Loucy (cell line): Measurements from ENCODE around the gene PPP1R14C.

ENCODE experiments used
- H2AFZ ChIP-seq: fragments of 200-600 bp; sonication (generic); 2 replicates; pipeline ENCODE4 v1.6.0; 2016; ENCODE audit warnings: antibody characterized with exemption, mild to moderate bottlenecking, low read length, moderate library complexity
- H3F3A ChIP-seq: fragments of 200-600 bp; 2 replicates; pipeline ENCODE4 v1.6.0; 2016; ENCODE audit warnings: antibody characterized with exemption, low read depth, mild to moderate bottlenecking
- H3K27me3 ChIP-seq: fragments of 200-600 bp; sonication (generic); 2 replicates; pipeline ENCODE4 v1.6.1; 2014; ENCODE audit warnings: low read length, mild to moderate bottlenecking; ENCODE audit not compliant: insufficient read depth, poor library complexity, severe bottlenecking
- H3K36me3 ChIP-seq: fragments of 200-600 bp; sonication (generic); 2 replicates; pipeline ENCODE4 v1.6.1; 2016; ENCODE audit warnings: low read length; ENCODE audit not compliant: insufficient read depth
- H3K4me1 ChIP-seq: fragments of 200-600 bp; sonication (generic); 2 replicates; pipeline ENCODE4 v1.5.1; 2014; ENCODE audit warnings: low read length, mild to moderate bottlenecking; ENCODE audit not compliant: insufficient read depth, poor library complexity, severe bottlenecking
- H3K4me2 ChIP-seq: fragments of 200-600 bp; sonication (generic); 2 replicates; pipeline ENCODE4 v1.6.0; 2014; ENCODE audit warnings: antibody characterized with exemption, low read length, low read depth, mild to moderate bottlenecking; ENCODE audit not compliant: poor library complexity, severe bottlenecking
- H3K4me3 ChIP-seq: fragments of 200-600 bp; sonication (generic); 2 replicates; pipeline ENCODE4 v1.5.1; 2014; ENCODE audit warnings: low read length, mild to moderate bottlenecking, mixed read lengths; ENCODE audit not compliant: poor library complexity, severe bottlenecking
- H3K79me2 ChIP-seq: fragments of 200-600 bp; sonication (generic); 2 replicates; pipeline ENCODE4 v1.6.1; 2014; ENCODE audit warnings: low read length; ENCODE audit not compliant: insufficient read depth
- H3K9ac ChIP-seq: fragments of 200-600 bp; sonication (generic); 2 replicates; pipeline ENCODE4 v1.6.0; 2014; ENCODE audit warnings: mild to moderate bottlenecking, low read depth, low read length, moderate library complexity; ENCODE audit not compliant: poor library complexity, severe bottlenecking
- H3K9me2 ChIP-seq: fragments of 200-600 bp; sonication (generic); replicated peaks from 2 replicates; pipeline ENCODE4 v1.6.1; 2016; ENCODE audit warnings: low read depth, low read length, mixed read lengths
- H3K9me3 ChIP-seq: fragments of 200-600 bp; sonication (generic); 2 replicates; pipeline ENCODE4 v1.6.1; 2014; ENCODE audit warnings: mild to moderate bottlenecking, antibody characterized with exemption, low read length, low read depth; ENCODE audit not compliant: insufficient read depth
- H4K20me1 ChIP-seq: fragments of 200-600 bp; sonication (generic); 2 replicates; pipeline ENCODE4 v1.6.0; 2014; ENCODE audit warnings: antibody characterized with exemption, low read length, mild to moderate bottlenecking; ENCODE audit not compliant: insufficient read depth, poor library complexity, severe bottlenecking
- CTCF ChIP-seq: fragments of 200-600 bp; sonication (generic); conservative IDR thresholded peaks from 2 replicates; pipeline ENCODE4 v1.5.1; 2014; ENCODE audit warnings: mild to moderate bottlenecking, antibody characterized with exemption, low read length
- EZH2phosphoT487 ChIP-seq: fragments of 200-600 bp; IDR thresholded peaks from 2 replicates; pipeline ENCODE4 v1.6.1; 2018; ENCODE audit warnings: antibody characterized with exemption, mild to moderate bottlenecking, moderate library complexity, borderline replicate concordance

The PPP1R14C gene

DNA sequence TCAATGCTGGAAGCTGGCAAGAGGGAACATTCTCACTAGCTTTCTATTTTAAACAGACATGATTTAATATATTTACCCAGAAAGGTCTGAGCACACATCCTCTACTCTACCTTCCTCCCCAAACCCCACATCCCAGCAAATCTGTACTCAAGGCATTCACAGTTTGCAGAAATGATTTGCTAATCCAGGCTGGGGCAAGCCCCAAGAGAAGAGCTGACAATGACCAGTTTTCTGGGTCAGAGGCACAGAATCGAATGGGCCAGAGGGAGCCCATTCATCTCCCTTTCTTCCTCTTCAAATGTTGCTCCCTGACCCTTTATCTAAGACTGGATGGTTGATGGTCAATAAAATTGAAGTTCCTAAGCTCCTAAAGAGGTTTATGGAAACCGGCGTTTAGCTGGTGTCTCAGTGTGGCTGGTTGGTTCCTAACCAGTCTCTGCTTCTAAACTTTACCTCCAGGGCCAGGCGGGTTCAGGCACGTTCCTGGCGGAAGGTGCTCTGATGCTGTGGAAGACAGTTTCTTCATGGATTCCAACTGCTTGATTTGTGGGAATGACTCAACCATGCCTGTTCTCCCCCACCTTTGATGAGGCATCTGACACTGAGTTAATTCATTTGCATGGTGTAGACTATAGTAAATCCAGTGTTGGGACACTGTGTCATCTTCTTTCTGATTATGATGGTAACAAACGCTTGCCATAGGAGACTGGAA is 129.6 kb downstream of the PPP1R14C start:
- Histone ChIP-seq H3K9me2 (no peaks in the 10 kb centered on the region), H3K9ac (no peak overlapping the region), H3K27me3 (no peaks in the 10 kb centered on the region), H3F3A (no peaks in the 10 kb centered on the region), H2AFZ (no peak overlapping the region), H3K4me3 (no peak overlapping the region), H3K36me3 (no peaks in the 10 kb centered on the region), H3K79me2 (no peaks in the 10 kb centered on the region), H4K20me1 (no peaks in the 10 kb centered on the region), H3K9me3 (no peaks in the 10 kb centered on the region), H3K4me1 (peaks cover 7% of the 10 kb centered on the region), H3K4me2 (no peak overlapping the region)
- TF ChIP-seq CTCF (no peak), EZH2phosphoT487 (no peak)

GRCh38 chr6:150272976-150273315 is 130.1 kb downstream of the PPP1R14C start:
- Histone ChIP-seq H3K4me3 (no peak overlapping the region), H3K79me2 (no peaks in the 10 kb centered on the region), H3K9me3 (no peaks in the 10 kb centered on the region), H3K9me2 (no peaks in the 10 kb centered on the region), H3K36me3 (no peaks in the 10 kb centered on the region), H4K20me1 (no peaks in the 10 kb centered on the region), H3K4me2 (no peak overlapping the region), H2AFZ (no peak overlapping the region), H3K27me3 (no peaks in the 10 kb centered on the region), H3K4me1 (peaks cover 7% of the 10 kb centered on the region), H3F3A (no peaks in the 10 kb centered on the region), H3K9ac (no peak overlapping the region)
- TF ChIP-seq EZH2phosphoT487 (no peak), CTCF (no peak)

GRCh38 chr6:150273457-150274309 is 130.8 kb downstream of the PPP1R14C start:
- no peaks in the 10 kb centered on the region for H3K79me2 ChIP-seq
- no peaks in the 10 kb centered on the region for H3K27me3 ChIP-seq
- no peaks in the 10 kb centered on the region for H3K9me3 ChIP-seq
- no peaks in the 10 kb centered on the region for H3F3A ChIP-seq
- H3K9ac ChIP-seq, result no peak overlapping the region
- H3K4me2 ChIP-seq, result no peak overlapping the region
- H3K36me3 ChIP-seq, result no peaks in the 10 kb centered on the region
- no peaks in the 10 kb centered on the region for H4K20me1 ChIP-seq
- H3K4me1 ChIP-seq, result peaks cover 7% of the 10 kb centered on the region
- no peak overlapping the region for H2AFZ ChIP-seq
- no peaks in the 10 kb centered on the region for H3K9me2 ChIP-seq
- no peak for TF ChIP-seq EZH2phosphoT487
- no peak for TF ChIP-seq CTCF
- no peak overlapping the region for H3K4me3 ChIP-seq
